Hematopoietic multipotent progenitor cell treated with erythropoietin and hydrocortisone succinate and interleukin-3 and kit ligand, for 6 days (in vitro differentiated cells): Measurements from ENCODE around the gene C1orf210.

ENCODE experiments used
- DNase-seq: peaks from one replicate; pipeline ENCODE4 v3.0.0-alpha.2; 2015

The C1orf210 gene

DNA sequence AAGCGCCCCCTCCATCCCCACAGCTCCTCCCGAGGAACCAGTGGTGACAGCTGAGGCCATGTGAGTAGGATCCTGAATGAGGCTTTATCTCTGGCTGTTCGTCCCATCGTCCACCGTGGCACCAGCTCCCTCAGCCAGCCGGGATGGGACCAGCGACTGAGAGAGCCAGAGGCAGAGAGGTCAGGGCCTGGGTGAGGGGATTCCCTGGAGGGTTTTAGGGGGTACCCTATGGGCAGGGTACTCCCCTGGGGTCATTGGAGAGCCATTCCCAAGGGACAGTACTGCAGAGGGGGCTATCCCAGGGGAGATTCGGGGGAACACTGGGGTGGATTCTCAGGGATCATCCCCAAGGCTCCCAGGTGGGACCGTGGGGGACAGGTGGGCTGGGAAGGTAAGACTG, 13.2 kb downstream of the C1orf210 start:
- DNase-seq: no peak

DNA sequence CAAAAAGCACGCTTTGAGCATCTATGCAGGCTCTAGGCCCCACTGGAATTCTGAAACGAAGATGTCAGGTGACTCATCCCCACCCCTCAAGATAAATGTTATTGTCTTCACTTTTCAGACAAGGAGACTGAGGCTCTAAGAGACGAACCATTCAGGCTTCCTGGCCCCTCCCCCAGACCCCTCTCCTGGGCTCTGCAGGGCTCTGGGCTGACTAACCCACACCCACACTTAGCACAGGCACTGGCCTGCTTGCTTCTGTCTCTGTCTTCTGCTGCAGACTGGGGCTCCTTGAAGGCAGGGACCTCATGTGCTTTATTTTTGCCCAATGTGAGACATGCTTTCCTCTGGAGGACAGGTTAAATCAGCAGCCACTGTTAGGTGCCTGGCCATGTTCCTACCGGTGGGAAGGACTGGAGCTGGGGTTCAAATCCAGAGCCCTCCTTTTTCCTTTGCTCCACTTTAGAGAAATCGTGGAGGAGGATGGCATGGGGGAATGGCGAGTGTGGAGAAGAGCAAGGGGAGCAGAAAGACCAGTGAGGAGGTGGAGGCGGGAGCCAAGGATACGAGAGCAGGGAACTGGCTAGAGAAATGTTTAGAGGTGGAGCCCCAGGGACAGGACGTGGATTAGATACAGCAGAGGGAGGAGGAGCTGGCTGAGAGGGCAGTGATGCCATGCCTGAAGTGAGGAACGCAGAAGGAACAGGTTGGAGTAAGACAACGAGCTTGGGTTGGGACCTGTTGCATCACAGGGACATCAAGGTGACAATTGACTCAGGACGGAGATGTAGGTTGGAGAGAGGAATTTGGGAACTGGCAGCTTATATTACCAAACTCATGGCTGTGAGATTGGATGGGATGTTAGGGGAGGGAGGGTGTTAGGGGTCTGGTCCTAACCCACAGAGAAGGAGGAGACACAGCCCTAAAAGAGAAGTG, 13.9 kb downstream of the C1orf210 start:
- no peak for DNase-seq

DNA sequence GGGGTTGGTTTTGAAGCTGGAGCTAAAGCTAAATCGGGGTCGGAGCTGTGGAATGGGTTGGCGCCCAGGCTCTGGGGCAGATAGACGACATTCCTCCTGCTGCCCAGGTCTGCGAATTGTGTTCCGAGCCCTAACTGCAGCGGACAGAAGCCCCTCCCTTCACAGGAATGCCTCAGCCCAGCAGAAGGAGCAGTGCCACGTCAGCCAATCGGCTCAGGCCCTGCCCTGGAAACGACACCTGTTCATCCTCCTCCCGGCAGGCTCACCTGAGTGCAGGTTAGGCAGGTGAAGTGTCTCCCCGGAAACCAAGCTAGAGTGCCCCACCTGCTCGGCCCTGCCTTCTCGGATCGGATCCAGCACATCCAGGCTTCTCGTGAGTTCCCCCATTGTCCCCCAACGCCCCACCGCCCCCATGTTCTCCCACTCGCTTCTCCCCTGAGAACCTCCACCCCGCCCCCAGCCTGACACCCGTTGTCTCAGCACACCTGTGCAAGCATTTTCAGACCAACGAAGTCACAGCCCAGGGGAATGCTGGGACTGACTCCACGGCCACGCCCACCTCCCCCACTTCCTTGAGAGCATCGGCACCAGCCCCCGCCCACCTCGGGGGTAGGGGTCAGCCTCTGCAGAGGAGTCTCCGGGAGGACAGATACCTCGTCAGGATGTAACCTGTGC, 14.8 kb downstream of the C1orf210 start:
- no peak for DNase-seq

DNA sequence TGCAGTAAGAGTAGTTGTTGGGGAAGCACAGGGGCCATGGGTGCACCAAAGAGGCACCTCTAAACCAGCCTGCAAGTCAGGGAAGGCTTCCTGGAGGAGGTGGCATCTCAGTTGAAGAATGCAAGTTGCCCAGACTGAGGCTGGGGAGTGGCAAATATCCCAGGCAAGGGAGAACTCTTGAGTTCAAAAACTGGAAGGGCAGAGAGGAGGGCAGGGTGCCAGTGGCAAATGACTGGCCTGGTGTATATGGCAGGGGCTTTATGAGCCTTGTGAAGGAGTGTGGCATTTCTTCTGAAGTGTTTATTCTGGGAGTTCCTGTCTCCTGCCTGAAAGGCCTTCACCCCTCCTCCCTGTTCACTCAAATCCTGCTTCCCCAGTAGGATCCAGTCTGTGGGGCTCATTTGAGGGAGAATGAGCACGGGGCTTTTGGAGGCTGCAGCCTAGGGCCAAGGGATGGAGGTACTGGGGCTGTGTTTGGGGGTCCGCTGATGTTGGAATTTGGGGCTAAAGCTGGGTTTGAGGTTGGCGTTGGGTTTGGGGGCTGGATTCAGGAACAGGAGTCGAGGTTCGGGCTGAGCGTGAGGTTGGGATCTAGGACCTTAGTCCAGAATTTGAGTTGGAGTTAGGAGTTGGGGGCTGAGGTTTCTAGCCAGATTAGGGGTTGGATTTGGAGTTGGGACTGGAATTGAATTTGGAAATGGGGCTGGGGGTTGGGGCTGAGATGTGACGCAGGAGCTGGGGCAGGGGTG, 15.6 kb downstream of the C1orf210 start, which contains the start of gene TMEM125:
TMEM125 (plus strand) TSS at position 357 of the 749 bp plus-strand sequence. CDS start 2,740 bp downstream, outside the sequence.
- no peak for DNase-seq

DNA sequence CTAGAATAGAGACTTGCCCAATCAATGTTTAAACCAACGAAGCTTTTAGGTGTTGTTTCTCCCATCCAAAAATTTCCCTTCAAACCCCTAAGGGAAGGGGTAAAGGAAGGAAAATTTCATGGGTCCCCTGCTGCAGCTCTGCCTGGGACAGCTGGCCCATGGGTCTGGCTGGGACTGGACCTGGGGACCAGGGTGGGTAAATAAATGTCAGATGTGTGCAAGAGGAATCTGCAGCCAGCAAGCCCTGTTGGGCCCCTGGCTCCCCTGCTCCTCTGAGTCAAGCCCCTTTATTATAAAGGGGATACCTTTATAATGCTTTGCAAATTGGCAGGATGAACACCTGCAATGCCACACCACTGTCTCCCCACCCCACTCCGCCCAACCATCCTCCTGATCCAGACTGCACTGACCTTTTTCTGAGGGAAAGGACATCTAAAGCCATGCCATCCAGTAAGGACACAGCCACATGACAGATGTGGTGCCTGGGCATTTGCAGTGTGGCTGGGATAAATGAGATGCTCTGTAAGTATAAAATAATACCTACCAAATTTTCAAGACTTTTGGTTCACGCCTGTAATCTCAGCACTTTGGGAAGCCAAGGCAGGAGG, 17.5 kb downstream of the C1orf210 start:
- DNase-seq: no peak

DNA sequence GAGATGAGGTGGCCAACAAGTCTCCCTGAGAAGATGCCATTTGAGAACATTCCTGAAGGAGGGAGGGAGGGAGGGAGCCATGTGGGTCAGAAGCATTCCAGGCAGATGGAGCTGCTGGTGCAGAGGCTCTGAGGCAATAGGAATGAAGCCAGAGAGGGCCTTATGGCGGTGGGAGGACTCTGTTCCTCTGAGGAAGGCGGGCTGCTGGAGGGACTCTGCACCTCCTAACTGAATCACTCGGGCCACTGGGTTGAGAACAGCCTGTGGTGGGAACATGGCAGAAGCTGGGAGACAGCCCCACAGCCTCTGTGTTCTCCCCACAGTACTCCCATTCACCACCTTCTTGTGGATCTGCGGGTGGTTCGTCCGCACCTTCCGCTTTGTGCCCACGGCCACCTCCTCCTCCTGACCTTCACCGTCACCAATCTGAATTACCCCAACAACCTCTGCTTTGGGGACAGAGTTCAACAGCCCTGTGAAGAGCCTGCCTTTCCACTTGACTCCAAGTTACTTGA, 18.0 kb downstream of the C1orf210 start:
- DNase-seq: no peak

DNA sequence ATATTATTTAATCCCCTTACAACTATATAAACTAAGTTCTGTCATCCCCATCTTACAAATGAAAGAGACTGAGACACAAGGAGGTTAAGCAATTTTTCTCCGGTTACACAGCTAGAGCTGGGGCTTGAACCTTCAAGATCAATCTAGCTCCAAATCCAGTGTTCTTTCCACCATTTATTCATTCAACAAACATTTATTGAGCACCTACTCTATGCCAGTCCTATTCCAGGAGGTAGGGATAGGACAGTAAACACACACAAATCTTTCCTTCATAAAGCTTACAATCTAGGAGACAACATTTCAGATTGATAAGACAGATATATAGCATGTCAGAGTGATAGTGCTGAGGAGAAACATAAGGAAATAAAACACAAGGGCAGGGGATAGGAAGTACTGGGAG, 18.5 kb downstream of the C1orf210 start:
- DNase-seq: no peak

DNA sequence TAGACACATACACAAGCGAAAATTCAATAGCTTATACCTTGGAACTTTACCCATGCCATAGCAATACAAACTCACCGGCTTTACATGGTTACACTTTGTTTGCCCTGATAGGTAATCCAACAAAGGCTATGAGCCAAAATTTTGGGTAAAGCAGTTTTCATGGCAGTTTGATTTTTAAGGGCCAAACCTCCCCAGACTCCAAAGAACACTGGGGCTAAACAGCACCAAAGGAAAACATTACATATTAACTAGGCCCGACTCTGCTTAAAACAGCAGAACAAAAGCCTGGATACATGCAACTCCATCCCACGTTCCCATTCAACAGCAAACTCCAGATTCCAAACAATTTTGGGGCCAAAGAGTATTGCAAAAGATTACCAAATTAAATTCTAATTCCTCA, 19.9 kb downstream of the C1orf210 start:
- DNase-seq: no peak

DNA sequence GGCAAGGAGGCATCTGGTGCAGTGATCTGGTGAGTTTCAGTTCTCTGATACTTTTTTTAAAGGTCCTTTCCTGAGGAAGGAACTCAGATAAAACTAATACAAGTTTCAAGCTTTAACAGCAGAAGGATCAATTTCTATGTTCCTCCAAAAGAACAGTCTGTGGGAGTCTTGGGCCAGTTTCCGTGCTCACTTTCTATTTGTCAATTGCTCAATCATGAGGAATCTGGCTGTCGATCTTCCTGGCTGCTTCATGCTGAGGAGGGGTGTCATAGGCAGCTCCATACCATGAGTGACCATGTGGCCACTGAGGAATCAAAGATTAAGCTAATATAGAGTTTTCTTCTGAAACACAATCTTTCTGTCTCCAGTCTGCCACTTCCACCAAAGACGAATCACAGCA, 27.0 kb downstream of the C1orf210 start:
- no peak for DNase-seq

DNA sequence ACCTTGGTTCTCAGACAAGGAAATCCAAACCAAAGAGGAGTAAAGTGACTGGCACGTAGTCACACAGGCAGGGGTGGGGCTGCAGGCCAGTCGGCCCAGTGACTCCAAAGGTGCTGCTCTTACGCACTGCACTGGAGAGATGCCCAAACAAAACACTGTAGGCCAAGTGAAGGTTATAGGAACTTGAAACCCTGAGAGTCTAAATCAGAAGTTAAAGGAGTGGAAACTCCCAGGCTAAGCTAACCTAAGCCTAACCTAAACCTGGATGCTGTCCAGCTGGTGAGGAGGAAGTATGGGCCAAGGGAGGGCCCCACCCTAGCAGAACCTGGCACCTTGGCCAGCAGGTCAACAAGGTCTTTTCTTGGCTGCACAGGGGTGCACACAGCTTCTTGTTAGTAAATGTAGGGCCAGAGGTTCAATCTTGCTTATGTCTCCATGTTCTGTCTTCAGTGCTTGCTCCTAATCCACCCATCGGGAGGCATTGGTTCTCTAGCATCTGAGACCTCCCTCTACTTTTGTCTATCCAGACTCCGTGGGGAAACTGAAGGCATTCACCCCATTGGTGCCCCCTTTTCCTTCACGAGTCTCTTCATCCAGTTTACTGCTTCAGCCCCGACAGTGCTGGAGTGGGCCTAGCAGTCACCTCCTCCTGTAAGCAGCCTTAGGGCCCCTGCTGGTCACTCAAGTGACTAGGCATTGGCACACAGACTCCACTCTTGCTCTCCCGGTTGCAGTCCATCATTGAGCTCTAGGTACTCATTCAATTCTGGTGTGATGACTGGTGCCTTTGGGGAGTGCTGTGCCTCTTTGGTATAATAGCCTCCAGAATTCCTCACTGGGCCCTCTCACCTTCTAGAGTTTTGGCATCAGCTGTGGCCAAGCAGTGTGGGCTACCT, 28.5 kb downstream of the C1orf210 start:
- DNase-seq: no peak

DNA sequence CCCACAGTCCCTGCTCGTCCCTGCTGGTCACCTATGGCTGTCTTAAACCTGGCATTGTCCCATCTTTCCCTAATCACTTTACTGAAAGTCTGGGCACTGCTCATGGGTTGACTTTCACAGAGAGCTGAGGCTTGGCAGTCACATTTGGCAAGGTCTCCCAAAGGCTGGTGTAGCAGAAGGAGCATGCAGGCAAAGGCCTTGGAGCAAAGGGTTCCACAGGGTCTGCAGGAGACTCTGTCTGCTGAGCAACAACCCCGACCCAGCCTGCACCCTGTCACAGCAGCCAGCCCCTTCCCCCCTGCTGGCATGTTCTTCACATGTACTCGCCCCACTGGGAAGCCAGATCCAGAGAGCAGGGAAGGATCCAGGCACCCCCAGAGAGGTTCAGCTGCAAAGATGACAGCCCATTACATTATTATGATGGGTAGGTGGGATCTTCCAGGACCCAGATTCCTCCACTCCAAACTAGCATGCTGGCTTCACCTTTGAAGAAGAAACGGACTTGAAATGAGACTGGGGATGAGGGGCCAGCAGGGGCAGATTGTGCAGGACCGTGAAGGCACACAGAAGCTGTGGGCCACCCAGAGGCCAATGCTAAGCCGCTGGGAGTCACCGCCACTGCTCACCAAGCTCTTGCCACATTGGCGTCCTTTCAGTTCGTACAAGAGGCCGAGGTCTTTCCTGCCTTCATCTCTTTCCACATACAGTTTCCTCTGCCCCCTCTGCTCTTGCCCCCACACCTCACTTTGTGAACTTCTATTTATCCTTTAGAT, 29.8 kb downstream of the C1orf210 start:
- no peak for DNase-seq

DNA sequence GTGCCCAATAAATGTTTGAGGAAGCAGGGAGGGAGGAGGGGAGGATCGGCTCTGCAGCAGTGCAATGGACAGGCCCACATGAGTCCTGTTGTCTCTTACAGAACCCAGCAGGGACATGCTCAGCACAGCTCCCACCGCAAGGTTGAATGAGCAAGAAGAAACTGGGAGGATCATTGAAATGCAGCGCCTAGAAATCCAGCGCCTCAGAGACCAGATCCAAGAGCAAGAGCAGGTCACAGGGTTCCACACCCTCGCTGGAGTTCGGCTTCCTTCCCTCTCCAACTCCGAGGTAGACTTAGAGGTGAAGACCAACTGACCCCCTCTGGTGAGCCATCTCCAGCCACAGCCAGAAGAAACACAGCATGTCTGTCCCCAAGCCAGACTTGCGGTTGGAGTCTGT, 31.5 kb downstream of the C1orf210 start:
- DNase-seq: no peak

DNA sequence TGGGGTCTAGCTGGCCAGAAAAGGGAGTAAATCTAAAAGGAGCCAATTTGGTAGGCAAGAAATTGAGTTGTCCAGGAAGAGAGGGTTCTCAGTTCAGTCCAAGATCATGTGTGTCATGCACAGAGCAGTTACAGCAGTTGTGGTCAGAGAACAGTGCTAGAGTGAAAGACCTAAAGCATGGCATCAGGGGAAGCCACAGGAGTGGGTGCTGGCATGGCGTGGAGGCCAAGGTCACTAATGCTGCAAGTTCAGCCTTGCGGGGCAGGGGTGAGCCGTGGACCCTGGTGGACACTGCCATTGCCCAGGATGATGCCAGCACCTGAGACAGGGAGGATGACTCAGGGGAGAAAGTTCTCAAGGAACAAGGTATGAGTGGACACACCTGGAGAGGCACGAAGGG, 32.2 kb downstream of the C1orf210 start:
- no peak for DNase-seq

DNA sequence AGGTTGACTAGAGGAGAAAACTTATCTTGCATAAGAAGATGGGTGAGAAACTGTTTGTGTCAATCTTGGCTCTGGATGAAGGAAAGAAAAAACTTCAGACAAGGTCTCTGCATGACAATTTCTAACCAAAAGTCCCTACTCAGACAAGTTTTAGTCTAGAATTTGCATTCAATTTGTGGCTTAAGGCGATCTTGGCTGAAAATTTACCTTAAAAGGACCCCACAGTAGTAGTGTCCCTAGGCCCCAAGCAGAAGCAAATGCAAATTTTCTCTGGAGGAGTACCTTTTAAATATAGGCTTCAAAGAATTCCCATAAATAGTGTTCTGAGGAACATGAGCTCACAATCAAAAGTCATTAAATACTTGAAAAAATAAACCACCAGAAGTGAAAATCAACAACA, 33.2 kb downstream of the C1orf210 start:
- DNase-seq: no peak

DNA sequence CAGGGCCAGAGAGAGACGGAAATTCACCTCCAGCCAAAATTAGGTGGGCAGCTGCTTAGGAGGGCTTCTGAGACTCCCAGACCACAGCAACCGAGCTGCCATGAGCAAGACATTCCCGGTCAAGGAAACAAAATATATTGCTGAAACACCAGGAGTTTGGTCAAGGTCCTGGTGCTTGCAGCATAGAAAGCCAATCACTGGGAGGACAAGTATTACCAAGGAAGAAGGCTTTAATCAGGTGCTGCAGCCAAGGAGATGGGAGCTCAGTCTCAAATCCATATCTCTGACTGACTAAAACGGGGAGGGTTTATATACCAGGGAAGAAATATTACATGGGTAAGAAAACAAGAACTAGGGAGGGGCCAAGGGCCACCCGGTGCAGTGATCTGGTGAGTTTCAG, 34.4 kb downstream of the C1orf210 start:
- no peak for DNase-seq

DNA sequence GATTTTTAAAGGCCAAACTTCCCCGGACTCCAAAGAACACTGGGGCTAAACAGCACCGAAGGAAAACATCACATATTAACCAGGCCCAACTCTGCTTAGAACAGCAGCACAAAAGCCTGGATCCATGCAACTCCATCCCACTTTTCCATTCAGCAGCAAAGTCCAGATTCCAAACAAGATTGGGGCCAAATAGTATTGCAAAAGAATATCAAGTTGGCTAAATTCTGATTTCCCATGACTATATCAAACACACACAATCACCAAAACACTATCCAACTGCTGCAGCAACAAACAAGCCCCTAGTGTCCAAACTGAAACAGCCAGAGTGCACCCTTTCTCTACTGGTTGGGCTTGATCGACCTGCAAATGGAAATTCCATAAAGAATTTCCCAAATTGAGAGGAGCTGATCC, 35.0 kb downstream of the C1orf210 start:
- no peak for DNase-seq

DNA sequence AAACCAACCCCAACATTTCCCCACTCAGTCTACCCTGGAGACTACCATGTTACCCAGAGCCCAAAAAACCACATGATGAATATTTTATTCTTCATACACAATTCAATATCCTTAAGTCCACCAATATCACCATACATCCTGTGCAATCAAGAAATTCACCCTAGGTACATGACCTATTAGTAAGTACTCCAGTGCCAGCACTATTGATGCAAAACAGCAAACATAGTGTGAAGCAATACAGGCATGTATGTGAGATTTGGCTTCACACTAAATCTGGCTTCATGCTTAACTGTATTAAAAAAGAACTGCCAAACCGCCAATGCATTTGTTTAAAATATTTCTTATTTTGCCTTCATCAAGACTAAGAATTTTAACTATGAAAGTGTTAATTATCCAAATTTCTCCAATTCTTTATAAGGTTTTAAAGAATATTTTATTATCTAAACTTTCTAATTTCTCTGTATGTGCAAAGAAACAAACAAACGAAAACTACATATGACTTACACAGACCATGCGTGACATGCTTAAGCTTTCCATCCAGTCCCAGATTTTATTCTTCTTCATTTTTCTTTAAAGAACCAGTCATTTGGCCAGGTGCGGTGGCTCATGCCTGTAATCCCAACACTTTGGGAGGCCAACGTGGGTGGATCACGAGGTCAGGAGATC, 38.0 kb downstream of the C1orf210 start:
- DNase-seq: no peak

DNA sequence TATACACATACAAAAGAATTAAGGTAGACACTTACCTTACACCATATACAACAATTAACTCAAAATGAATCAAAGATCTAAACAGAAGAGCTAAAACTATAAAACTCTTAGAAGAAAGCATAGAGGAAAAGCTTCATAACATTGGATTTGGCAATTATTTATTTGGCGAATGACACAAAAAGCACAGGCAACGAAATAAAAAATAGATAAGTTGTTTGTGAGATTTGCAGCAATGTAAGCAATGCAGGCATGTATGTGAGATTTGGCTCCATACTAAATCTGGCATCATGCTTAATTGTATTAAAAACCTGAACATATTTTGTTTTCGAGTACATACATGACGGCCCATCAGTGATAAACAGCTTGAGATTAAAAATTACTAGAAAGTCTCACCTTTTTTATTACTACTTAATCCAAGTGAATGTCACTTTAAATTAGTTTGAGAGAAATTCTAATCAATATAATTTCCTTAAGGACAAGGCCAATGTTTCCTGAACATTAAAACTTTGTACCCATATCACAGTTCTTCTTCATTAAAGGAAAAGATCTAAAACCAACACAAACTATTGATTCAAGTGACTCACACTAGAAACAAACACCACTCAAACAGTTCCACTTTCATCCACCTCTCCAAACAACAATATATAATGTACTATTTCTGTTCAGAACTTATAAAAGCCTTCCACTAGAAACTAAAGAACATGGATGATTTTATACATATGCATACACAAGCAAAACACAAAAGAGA, 38.7 kb downstream of the C1orf210 start:
- no peak for DNase-seq

DNA sequence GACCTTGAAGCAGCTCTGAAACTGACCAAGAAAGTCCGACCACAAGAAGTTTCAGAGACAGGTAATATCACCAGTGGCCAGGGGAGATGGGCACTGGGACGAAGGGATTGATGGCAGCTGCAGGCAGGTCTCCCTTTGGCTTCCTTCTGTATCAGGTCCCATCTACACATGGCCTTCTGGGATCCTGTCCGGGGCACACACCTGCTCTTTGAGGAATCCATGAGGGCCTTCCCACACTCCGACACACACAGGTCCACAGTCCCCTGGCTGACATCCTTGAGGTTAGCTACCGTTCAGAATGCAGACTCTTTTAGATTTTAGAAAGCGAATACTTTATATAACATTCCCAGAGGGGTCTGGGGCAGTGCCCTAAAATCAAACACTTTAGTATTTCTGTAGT, 42.1 kb downstream of the C1orf210 start:
- no peak for DNase-seq

DNA sequence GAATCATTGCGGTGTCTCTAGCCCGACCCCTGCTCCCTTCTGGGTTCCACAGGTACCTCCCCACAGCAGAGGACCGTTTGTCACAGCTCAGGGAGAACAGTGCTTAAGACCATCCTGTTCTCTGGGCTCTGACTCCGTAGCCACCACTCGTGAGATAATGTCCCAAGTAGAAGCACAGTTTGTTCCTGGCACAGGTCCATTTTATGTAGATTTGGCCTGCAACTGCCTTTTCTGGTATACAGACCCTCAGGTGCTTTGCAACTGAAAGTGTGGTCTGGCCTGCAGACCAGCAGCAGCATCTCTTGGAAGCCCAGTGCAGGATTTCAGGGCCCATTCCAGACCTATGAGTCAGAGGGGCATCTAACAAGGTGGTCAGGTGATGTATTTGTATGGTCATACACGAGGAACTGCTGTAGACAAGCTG, 44.0 kb downstream of the C1orf210 start:
- no peak for DNase-seq
